Heart left ventricle (tissue), 16 donors: ENCODE measurements around the gene KIRREL3. TPM values are rescaled to one million over a fixed set of nuclear protein-coding genes. Genes with fewer than 3 reads are reported as not detected.

Experiments
- ATAC-seq, 4 donors: fragments of 200-7000 bp; cut with Tn5 transposase; one replicate each; pipeline ENCODE4 v1.9.1; 2020 to 2022; ENCODE audit warnings: moderate library complexity in 4 of 4, mild to moderate bottlenecking in 3 of 4, moderate number of reproducible peaks in 1 of 4
- DNase-seq, 5 donors: peaks; one replicate each; pipeline ENCODE4 v3.0.0-alpha.2; 2020
- H3K27ac ChIP-seq, 12 donors: fragments of 200-600 bp; sonication (generic) in 4 of 12; one replicate each; pipeline versions ENCODE4 v1.5.0 to v1.8.0; 2016 to 2022; ENCODE audit warnings: mild to moderate bottlenecking in 2 of 12
- H3K27me3 ChIP-seq, 9 donors: fragments of 200-600 bp; sonication (generic) in 2 of 9; one replicate each; pipeline versions ENCODE4 v1.5.1 to v1.8.0; 2016 to 2022; ENCODE audit warnings: mild to moderate bottlenecking in 3 of 9
- H3K36me3 ChIP-seq, 9 donors: fragments of 200-600 bp; sonication (generic) in 2 of 9; one replicate each; pipeline versions ENCODE4 v1.5.0 to v1.8.0; 2018 to 2022; ENCODE audit warnings: mild to moderate bottlenecking in 2 of 9
- H3K4me1 ChIP-seq, 12 donors: fragments of 200-600 bp; sonication (generic) in 4 of 12; one replicate each; pipeline versions ENCODE4 v1.5.0 to v1.8.0; 2016 to 2022; ENCODE audit warnings: mild to moderate bottlenecking in 3 of 12
- H3K4me3 ChIP-seq, 12 donors: fragments of 200-600 bp; sonication (generic) in 4 of 12; one replicate each; pipeline versions ENCODE4 v1.5.0 to v1.8.0; 2017 to 2022; ENCODE audit warnings: mild to moderate bottlenecking in 9 of 12, moderate library complexity in 4 of 12
- H3K9me3 ChIP-seq, 12 donors: fragments of 200-600 bp; sonication (generic) in 4 of 12; one replicate each; pipeline versions ENCODE4 v1.5.0 to v1.8.0; 2016 to 2022; ENCODE audit warnings: mild to moderate bottlenecking in 1 of 12
- CTCF ChIP-seq, 12 donors: fragments of 200-600 bp; sonication (generic) in 4 of 12; IDR thresholded peaks; one replicate each; pipeline versions ENCODE4 v1.5.0 to v1.8.0; 2018 to 2022; ENCODE audit warnings: antibody characterized with exemption in 12 of 12, mild to moderate bottlenecking in 5 of 12
- POLR2A ChIP-seq, 2 donors: fragments of 450-650 bp; IDR thresholded peaks; one replicate each; pipeline ENCODE4 v1.6.1; 2017; ENCODE audit warnings: antibody characterized with exemption in 2 of 2, mild to moderate bottlenecking in 2 of 2, moderate library complexity in 2 of 2
- WGBS, 4 donors: extraction: QIAGEN DNeasy Blood & Tissue Kit in 2 of 4; methylation state at CpG; one replicate each; pipeline versions ENCODE4 v1.1.5 to v1.1.7; 2013 to 2018; 5-methylcytosine and 5-hydroxymethylcytosine counted together
- intact Hi-C, 10 donors: fragments of 100-400 bp; cut with DNase I; formaldehyde crosslinking; loops; one replicate each; pipeline versions ENCODE4 v1.11.1 to v1.14.2; 2022
- polyA plus RNA-seq, 2 donors: library from polyadenylated mRNA; stranded (reverse); fragments of 200-250 nt; gene quantifications; one replicate each; pipeline ENCODE4 v1.2.3, GENCODE V29; 2013
- total RNA-seq, 9 donors: library from RNA; depleted of rRNA in 2 of 9; stranded (reverse); fragments of >200 nt in 2 of 9; fragmentation: NEBNext Ultra II Directional in 3 of 9; extraction: Animal tissue kit (Norgen Biotek cat#: 25700) in 3 of 9; gene quantifications; one replicate each; pipeline versions ENCODE4 v1.1.0 to v1.2.4, GENCODE V29; 2016 to 2023
- donor health status: ischemic (EF 13 %, LVEDD 7.1; RV severe dilation, severe dysfunction).
- donor health status: healthy with polysubstance abuse.
- donor health status: DM: no; HTN: yes; CAD: no.
- donor health status: DM: no; HTN: no; CAD: no.
- donor health status: ischemic (EF 25% LVEDD 6.9; RV normal size, moderate dysfunction).
- donor health status: ischemic (EF 25% LVEDD 5.7; RV mildly dilated, moderate dysfunction).
- donor health status: healthy.
- donor health status: DM: yes; HTN: yes; CAD: no.
- donor health status: ischemic (EF 35%, LVEDD 5.7; RV mildly dilated, moderate dysfunction).
- donor health status: nonischemic (EF 11% LVEDD 7.7; RV severe dilation, severe dysfunction).
- donor health status: DM: yes; HTN: yes; CAD: no.
- donor health status: PGD.
- donor health status: ischemic (EF 29% LVEDD 5.4; RV normal size, mild dysfunction).
- donor health status: nonischemic (EF 23%, LVEDD 6.1; RV moderate dilation, normal function).

The KIRREL3 gene
- total and polyA plus RNA-seq, 11 donors: 0.08 to 1.3 (median 0.27) TPM

GRCh38 chr11:126500981-126501380 lies 499.6 kb downstream of the KIRREL3 start:
- Histone ChIP-seq H3K9me3 (peaks cover 0 to 19% (median 0%) of the 10 kb centered on the region in 12 donors), H3K4me3 (no peak overlapping the region), H3K36me3 (no peaks in the 10 kb centered on the region), H3K27me3 (peaks cover 2 to 74% (median 22%) of the 10 kb centered on the region in 9 donors), H3K27ac (no peak overlapping the region), H3K4me1 (no peaks in the 10 kb centered on the region)
- TF ChIP-seq CTCF (IDR thresholded peaks at IDR 0.05): no peak
- TF ChIP-seq POLR2A (IDR thresholded peaks at IDR 0.05): no peak
- WGBS, 4 donors: 47 to 61% (median 54%) methylated on average over 10 of the region's 10 CpGs
- ATAC-seq (no peak), DNase-seq (peak in 1 of 5 donors; percentile 16)
- intact Hi-C loops: no loop called here

- ATAC-seq (no peak), DNase-seq (no peak)
- no peak for TF ChIP-seq CTCF (IDR thresholded peaks at IDR 0.05)
- no peak for TF ChIP-seq POLR2A (IDR thresholded peaks at IDR 0.05)
- Histone ChIP-seq H3K36me3 (no peaks in the 10 kb centered on the region), H3K9me3 (peaks cover 0 to 3% (median 0%) of the 10 kb centered on the region in 12 donors), H3K27me3 (peaks cover 2 to 63% (median 16%) of the 10 kb centered on the region in 9 donors), H3K27ac (no peak overlapping the region), H3K4me1 (no peaks in the 10 kb centered on the region), H3K4me3 (no peak overlapping the region)
- intact Hi-C loops: loop anchor here in 1 of 10 donors (10.0 kb wide), 1 partner anchor 56 kb away; no protein-coding TSS in a partner anchor
- WGBS, 4 donors: 57 to 64% (median 61%) methylated on average over 19 of the region's 19 CpGs
Measured at GRCh38 chr11:126499131-126499752, 501.3 kb downstream of the KIRREL3 start.

GRCh38 chr11:126498281-126498680 lies 502.3 kb downstream of the KIRREL3 start:
- intact Hi-C loops: loop anchor here in 1 of 10 donors (10.0 kb wide), 1 partner anchor 57 kb away; no protein-coding TSS in a partner anchor
- no peaks in the 10 kb centered on the region for H3K36me3 ChIP-seq
- 45 to 65% (median 54%) methylated on average over 9 of the region's 9 CpGs for WGBS, 4 donors
- H3K4me1 ChIP-seq: no peaks in the 10 kb centered on the region
- no peak overlapping the region for H3K27ac ChIP-seq
- DNase-seq: no peak
- H3K27me3 ChIP-seq: peaks cover 2 to 53% (median 12%) of the 10 kb centered on the region in 9 donors
- H3K9me3 ChIP-seq: no peaks in the 10 kb centered on the region
- no peak overlapping the region for H3K4me3 ChIP-seq
- no peak for ATAC-seq
- no peak for TF ChIP-seq CTCF (IDR thresholded peaks at IDR 0.05)
- no peak for TF ChIP-seq POLR2A (IDR thresholded peaks at IDR 0.05)

DNA sequence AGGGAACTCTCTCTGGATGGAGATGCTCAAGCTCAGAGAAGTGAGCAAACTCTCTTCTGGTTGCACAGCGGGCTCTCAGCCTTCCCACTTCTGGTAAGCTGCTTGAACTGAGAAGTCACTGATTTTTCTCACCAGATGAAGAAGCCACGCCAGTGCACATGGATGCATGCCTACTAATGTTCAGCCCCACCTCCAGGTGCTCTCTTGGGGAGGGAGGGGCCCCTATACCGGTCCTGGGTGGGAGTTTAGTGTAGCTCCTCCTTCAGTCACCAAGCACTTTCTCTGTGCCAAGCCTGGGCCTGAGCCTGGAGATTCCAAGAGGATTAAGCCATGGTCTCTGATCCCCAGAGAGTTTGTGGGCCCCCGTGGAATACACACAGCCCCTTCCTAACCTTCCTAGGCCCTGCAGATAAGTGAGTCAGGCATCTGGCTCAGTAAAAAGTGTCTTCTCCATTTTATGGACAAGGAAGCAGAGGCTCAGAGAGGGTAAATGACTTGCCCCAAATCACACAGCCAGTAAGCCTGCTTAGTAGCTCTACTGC lies 502.9 kb downstream of the KIRREL3 start:
- no peak for DNase-seq
- TF ChIP-seq CTCF (IDR thresholded peaks at IDR 0.05): no peak
- TF ChIP-seq POLR2A (IDR thresholded peaks at IDR 0.05): no peak
- H3K36me3 ChIP-seq: no peaks in the 10 kb centered on the region
- intact Hi-C loops: loop anchor here in 1 of 10 donors (10.0 kb wide), 1 partner anchor 57 kb away; no protein-coding TSS in a partner anchor
- WGBS, 4 donors: 53 to 61% (median 58%) methylated on average over 4 of the region's 4 CpGs
- no peak overlapping the region for H3K4me3 ChIP-seq
- ATAC-seq: no peak
- H3K4me1 ChIP-seq: no peaks in the 10 kb centered on the region
- peaks cover 0 to 47% (median 12%) of the 10 kb centered on the region in 9 donors for H3K27me3 ChIP-seq
- H3K9me3 ChIP-seq: no peaks in the 10 kb centered on the region
- no peak overlapping the region for H3K27ac ChIP-seq
